22Rv1 (cell line): ENCODE data around the gene TANGO2.

Experiments used
- CTCF ChIP-seq: fragments of 450-650 bp; IDR thresholded peaks from 2 replicates; pipeline ENCODE4 v1.5.1; 2017; ENCODE audit warnings: mild to moderate bottlenecking
- ZFX ChIP-seq: fragments of 450-650 bp; IDR thresholded peaks from 2 replicates; pipeline ENCODE4 v1.6.1; 2017; ENCODE audit warnings: antibody characterized with exemption, borderline replicate concordance

GRCh38 chr22:20022231-20022977, 1.5 kb downstream of the TANGO2 start:
- TF ChIP-seq CTCF, result no peak
- no peak for TF ChIP-seq ZFX
